Stimulated activated naive CD8-positive, alpha-beta T cell treated with anti-CD3 and anti-CD28 coated beads, Interleukin-15, amount 100 ng/mL, for 72 hours (primary cell): ENCODE results near the gene UTP4.

Source experiments
- ATAC-seq: fragments of 150-1000 bp; cut with Tn5 transposase; 2 replicates; pipeline ENCODE4 v1.10.0; 2021; ENCODE audit warnings: mild to moderate bottlenecking, moderate library complexity
- DNase-seq, 2 donors: peaks; one replicate each; pipeline ENCODE4 v3.0.0; 2021 to 2022
- H3K27ac Mint-ChIP-seq, 2 donors: one replicate each; pipeline ENCODE4 v1.8.0; 2022; ENCODE audit warnings: mild to moderate bottlenecking in 2 of 2, mixed read lengths in 2 of 2, moderate library complexity in 2 of 2
- H3K27me3 Mint-ChIP-seq: one replicate; pipeline ENCODE4 v1.8.0; 2022; ENCODE audit warnings: mixed read lengths
- H3K4me1 Mint-ChIP-seq: one replicate; pipeline ENCODE4 v1.8.0; 2022; ENCODE audit warnings: mild to moderate bottlenecking, mixed read lengths
- H3K4me3 Mint-ChIP-seq, 2 donors: one replicate each; pipeline ENCODE4 v1.8.0; 2022; ENCODE audit warnings: mild to moderate bottlenecking in 2 of 2, mixed read lengths in 2 of 2, moderate library complexity in 1 of 2
- H3K9me3 Mint-ChIP-seq, 2 donors: one replicate each; pipeline ENCODE4 v1.8.0; 2022; ENCODE audit warnings: mixed read lengths in 2 of 2

The UTP4 gene

GRCh38 chr16:69171325-69172084, 39.1 kb downstream of the UTP4 start:
- DNase-seq (no peak), ATAC-seq (no peak)
- Mint-ChIP-seq H3K4me3 (no peak overlapping the region), H3K27me3 (no peaks in the 10 kb centered on the region), H3K27ac (no peak overlapping the region), H3K4me1 (peaks cover 24% of the 10 kb centered on the region), H3K9me3 (no peaks in the 10 kb centered on the region)

DNA sequence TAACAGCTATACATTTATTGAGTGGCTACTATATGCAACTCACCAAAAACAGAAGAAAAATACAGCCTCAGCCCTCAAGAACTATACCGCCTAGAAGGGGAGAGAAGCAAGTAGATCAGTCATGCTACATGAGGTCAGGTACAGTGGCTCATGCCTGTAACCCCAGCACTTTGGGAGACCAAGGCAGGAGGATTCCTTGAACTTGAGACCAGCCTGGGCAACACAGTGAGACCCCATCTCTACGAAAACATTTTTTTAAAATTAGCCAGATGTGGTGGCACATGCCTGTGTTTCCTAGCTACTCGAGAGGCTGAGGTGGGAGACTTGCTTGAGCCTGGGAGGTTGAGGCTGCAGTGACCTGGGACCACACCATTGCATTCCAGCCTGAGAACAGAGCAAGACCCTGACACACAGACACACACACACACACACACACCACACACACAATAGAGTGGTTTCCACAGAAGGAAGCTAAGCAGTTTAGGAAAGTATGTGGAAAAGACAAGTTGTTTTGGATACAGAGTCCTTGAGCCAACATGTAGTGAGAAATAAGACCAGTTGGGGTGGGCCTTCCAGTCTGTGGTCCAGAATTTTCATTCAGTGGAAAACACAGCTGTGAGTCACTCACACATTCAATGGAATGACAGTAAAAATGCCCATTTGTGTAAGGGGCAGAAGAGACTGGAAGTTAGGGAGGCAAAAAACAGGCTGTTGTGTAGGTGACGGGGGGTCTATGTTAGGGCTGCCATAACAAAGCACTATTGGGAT, 43.8 kb downstream of the UTP4 start:
- Mint-ChIP-seq H3K9me3 (no peaks in the 10 kb centered on the region), H3K27me3 (no peaks in the 10 kb centered on the region), H3K4me3 (no peak overlapping the region), H3K27ac (no peak overlapping the region), H3K4me1 (peaks cover 19% of the 10 kb centered on the region)
- ATAC-seq (no peak), DNase-seq (no peak)

GRCh38 chr16:69179328-69180010, 47.0 kb downstream of the UTP4 start:
- H3K4me3 Mint-ChIP-seq: no peak overlapping the region
- H3K9me3 Mint-ChIP-seq: no peaks in the 10 kb centered on the region
- no peak for DNase-seq
- H3K27me3 Mint-ChIP-seq: no peaks in the 10 kb centered on the region
- H3K27ac Mint-ChIP-seq: no peak overlapping the region
- H3K4me1 Mint-ChIP-seq: peaks cover 24% of the 10 kb centered on the region
- peak; percentile 66 for ATAC-seq

DNA sequence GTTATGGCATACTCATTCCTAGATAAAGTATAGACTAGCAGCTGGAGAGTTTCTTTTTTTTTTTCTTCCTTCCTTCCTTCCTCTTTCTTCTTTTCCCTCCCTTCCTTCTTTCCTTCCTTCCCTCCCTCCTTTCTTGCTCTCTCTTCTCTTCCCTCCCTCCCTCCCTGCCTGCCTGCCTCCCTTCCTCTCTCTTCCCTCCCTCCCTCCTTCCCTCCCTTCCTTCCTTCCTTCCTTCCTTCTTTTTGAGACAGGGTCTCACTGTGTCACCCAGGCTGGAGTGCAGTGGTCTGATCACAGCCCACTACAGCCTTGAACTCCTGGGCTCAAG, 47.5 kb downstream of the UTP4 start:
- Mint-ChIP-seq H3K9me3 (no peaks in the 10 kb centered on the region), H3K27me3 (no peaks in the 10 kb centered on the region), H3K4me3 (no peak overlapping the region), H3K4me1 (peaks cover 29% of the 10 kb centered on the region), H3K27ac (peak overlapping the region in 1 of 2 donors; percentile 69)
- DNase-seq (no peak), ATAC-seq (no peak)

DNA sequence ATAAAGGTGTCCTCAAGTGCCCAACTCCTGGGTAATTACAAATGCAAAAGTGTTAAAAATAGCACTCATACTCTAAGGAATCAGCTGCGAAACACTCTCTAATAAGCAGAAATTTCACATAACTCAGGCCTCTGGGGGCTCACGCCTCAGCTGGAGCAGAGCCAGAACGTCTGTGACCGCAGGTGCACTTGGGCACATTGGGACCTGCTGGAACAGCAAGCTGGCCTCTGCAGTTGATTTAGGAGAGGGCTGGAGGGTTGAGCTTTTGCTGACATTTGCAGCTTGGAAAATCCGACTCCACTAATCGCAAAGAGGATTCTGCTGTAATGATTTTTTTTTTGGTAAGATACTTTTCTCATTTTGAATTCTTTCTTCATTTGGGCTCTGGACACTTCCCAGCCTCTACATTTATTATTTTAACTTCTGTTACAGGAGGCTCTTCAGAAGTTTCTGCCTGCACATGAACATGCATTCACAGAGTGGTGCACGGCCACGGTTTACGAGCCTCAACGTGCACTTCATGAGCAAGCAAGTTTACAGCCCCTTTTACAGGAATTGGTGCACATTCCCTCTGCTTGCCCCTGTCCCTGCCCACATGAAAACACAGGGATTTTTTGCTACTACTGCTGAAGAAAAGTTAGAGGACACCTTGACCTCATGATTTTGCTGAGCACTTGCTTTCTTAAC, 50.4 kb downstream of the UTP4 start:
- ATAC-seq (no peak), DNase-seq (no peak)
- Mint-ChIP-seq H3K4me1 (peaks cover 49% of the 10 kb centered on the region), H3K27me3 (no peaks in the 10 kb centered on the region), H3K9me3 (no peaks in the 10 kb centered on the region), H3K4me3 (no peak overlapping the region), H3K27ac (no peak overlapping the region)

- DNase-seq (peak; percentile 79 to 81), ATAC-seq (peak; percentile 94)
- Mint-ChIP-seq H3K27me3 (no peaks in the 10 kb centered on the region), H3K27ac (peak within 1 kb of the TSS; percentile 93 to 98), H3K9me3 (no peaks in the 10 kb centered on the region), H3K4me1 (peaks cover 66% of the 10 kb centered on the region), H3K4me3 (peak within 1 kb of the TSS; percentile 94 to 98)
These were observed 54.4 kb downstream of the UTP4 start, which contains the start of gene SNTB2 for GRCh38 chr16:69186642-69187445. Gene SNTB2 (plus strand): TSS chr16:69187164. CDS start chr16:69187167, 3 bp downstream.

GRCh38 chr16:69187446-69188235, 55.2 kb downstream of the UTP4 start:
- ATAC-seq: peak; percentile 41
- DNase-seq: peak; percentile 47 to 58
- no peaks in the 10 kb centered on the region for H3K9me3 Mint-ChIP-seq
- no peaks in the 10 kb centered on the region for H3K27me3 Mint-ChIP-seq
- H3K4me1 Mint-ChIP-seq: peaks cover 70% of the 10 kb centered on the region
- H3K4me3 Mint-ChIP-seq: peak overlapping the region; percentile 87 to 88
- H3K27ac Mint-ChIP-seq: peak overlapping the region; percentile 47 to 87

- Mint-ChIP-seq H3K27ac (peak overlapping the region; percentile 47 to 87), H3K9me3 (no peaks in the 10 kb centered on the region), H3K27me3 (no peaks in the 10 kb centered on the region), H3K4me3 (peak overlapping the region; percentile 87 to 88), H3K4me1 (peaks cover 70% of the 10 kb centered on the region)
- no peak for ATAC-seq
- DNase-seq: no peak
These were observed 55.7 kb downstream of the UTP4 start for GRCh38 chr16:69188236-69188549.

DNA sequence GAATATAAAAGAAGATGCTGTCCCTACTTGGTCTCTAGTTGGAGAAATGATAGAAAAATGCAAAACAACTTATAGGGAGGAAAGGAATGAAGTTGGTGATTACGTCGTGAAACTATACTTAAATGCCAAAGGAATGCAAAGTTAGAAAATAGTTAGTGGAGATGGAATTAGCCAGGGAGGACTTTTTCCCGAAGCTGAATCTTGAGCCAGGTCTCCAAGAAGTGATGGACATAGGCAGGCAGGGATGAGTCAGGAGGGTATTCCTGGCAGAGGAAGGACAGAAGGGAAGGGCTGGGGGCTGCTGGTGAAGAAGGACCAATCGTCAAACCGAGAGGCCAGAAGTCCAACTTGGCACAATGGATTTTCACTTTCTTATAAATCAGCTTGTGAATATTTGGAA, 56.3 kb downstream of the UTP4 start:
- no peaks in the 10 kb centered on the region for H3K9me3 Mint-ChIP-seq
- ATAC-seq (no peak), DNase-seq (no peak)
- peaks cover 73% of the 10 kb centered on the region for H3K4me1 Mint-ChIP-seq
- H3K27ac Mint-ChIP-seq: no peak overlapping the region
- no peaks in the 10 kb centered on the region for H3K27me3 Mint-ChIP-seq
- H3K4me3 Mint-ChIP-seq: peak overlapping the region; percentile 87 to 88

GRCh38 chr16:69190046-69190588, 57.7 kb downstream of the UTP4 start:
- H3K9me3 Mint-ChIP-seq: no peaks in the 10 kb centered on the region
- no peak for DNase-seq
- no peak for ATAC-seq
- H3K4me3 Mint-ChIP-seq: no peak overlapping the region
- H3K27ac Mint-ChIP-seq: no peak overlapping the region
- H3K27me3 Mint-ChIP-seq: no peaks in the 10 kb centered on the region
- H3K4me1 Mint-ChIP-seq: peaks cover 67% of the 10 kb centered on the region

DNA sequence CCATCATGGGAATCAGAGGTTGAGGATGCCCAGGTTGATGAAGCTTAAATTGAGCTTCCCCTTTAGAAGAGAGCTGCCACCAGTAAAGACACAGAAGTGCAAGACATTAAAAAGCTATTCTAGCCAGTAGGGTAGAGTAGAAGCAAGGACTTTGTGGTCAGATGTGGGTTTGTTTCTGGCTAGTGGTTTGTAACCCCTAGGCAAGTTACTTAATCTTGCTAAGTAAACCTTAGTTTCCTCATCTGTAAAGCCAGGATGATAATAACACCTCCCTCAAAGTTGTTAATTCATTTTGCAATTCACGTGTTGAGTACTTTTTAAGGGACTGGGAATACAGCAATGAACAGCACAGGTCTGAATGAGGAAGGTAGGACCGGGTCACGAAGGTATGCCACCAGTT, 58.1 kb downstream of the UTP4 start:
- Mint-ChIP-seq H3K27me3 (no peaks in the 10 kb centered on the region), H3K9me3 (no peaks in the 10 kb centered on the region), H3K4me3 (no peak overlapping the region), H3K27ac (no peak overlapping the region), H3K4me1 (peaks cover 62% of the 10 kb centered on the region)
- no peak for ATAC-seq
- no peak for DNase-seq

GRCh38 chr16:69191136-69191535, 58.7 kb downstream of the UTP4 start:
- Mint-ChIP-seq H3K27ac (no peak overlapping the region), H3K27me3 (no peaks in the 10 kb centered on the region), H3K4me3 (peak overlapping the region in 1 of 2 donors; percentile 49), H3K4me1 (peaks cover 57% of the 10 kb centered on the region), H3K9me3 (no peaks in the 10 kb centered on the region)
- DNase-seq (no peak), ATAC-seq (no peak)

- Mint-ChIP-seq H3K4me1 (peaks cover 44% of the 10 kb centered on the region), H3K4me3 (no peak overlapping the region), H3K27me3 (no peaks in the 10 kb centered on the region), H3K27ac (no peak overlapping the region), H3K9me3 (no peaks in the 10 kb centered on the region)
- DNase-seq (no peak), ATAC-seq (no peak)
These were observed 61.4 kb downstream of the UTP4 start for GRCh38 chr16:69193855-69194254.

GRCh38 chr16:69194488-69194887, 62.0 kb downstream of the UTP4 start:
- H3K4me3 Mint-ChIP-seq: no peak overlapping the region
- DNase-seq (no peak), ATAC-seq (no peak)
- no peak overlapping the region for H3K27ac Mint-ChIP-seq
- no peaks in the 10 kb centered on the region for H3K27me3 Mint-ChIP-seq
- peaks cover 42% of the 10 kb centered on the region for H3K4me1 Mint-ChIP-seq
- no peaks in the 10 kb centered on the region for H3K9me3 Mint-ChIP-seq
